ENCODE results near the gene LIMCH1.

Gene LIMCH1

DNA sequence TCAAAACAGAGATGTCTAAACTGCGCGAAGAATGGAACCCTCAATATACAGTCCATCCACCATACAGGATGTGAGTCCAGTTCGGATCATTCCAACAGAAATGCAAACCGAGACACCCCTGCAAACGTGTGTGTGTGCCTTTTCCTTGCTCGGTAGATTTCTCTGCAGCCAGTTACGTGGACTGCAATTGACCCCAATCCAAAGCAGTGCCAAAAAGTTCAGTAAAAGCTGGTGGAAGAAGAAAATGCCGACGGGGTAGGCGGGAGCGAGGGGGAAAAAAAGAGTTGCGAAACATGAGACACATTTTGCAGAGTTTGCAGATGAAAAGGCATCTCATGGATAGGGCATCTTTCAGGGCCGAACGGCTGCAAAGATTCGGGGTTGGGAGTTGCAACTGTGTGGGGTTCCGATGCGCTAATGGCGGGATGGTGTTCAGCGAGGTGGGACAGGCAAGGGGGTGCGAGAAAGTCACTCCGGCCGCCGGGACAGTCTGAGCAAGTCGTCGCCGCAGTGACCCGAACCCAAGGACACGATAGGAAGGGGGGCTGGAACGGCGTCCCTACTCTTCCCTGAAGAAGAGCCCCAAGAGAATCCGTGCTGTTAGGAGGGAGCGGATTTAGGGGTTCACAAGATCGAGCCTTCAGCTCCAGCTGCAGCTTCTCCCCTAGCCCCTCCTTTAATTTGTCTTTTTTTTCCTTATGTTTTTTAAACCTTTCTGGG is 206.8 kb downstream of the LIMCH1 start:
- DNase-seq, result no peak

DNA sequence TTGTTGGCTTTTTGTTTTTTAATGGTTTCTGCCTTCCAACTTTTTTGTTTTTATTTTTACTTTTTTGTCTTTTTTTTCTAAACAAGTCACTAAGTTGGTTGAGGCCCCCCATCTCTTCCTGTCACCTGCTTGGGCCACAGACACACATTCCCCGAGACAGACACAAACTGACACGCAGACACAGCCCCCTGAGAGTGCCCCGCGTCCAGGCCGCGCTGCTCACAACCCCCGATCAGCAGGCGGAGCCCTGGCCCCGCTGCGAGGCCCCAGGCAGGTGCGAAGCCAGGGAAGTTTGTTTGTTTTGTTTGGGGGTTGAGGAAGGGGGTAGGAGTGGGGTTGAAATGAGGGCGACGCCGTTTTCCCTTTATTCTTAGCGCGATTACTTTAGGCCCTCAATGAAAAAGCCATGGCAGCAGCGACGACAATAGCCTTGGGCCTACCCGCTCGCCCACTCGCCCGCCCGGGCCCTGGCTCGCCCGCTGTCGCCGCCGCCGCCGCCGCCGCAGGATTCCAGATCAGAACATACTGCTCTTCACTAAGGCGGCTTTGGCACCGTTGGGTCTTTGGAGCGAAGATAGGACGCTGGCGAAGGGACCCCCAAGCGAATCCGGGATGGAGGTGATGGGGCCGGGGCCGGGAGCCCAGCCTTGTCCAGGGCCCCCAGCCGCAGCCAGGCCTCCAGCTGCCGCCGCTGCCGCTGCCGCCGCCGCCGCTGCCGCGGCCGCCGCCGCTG is 207.5 kb downstream of the LIMCH1 start:
- no peak for DNase-seq

DNA sequence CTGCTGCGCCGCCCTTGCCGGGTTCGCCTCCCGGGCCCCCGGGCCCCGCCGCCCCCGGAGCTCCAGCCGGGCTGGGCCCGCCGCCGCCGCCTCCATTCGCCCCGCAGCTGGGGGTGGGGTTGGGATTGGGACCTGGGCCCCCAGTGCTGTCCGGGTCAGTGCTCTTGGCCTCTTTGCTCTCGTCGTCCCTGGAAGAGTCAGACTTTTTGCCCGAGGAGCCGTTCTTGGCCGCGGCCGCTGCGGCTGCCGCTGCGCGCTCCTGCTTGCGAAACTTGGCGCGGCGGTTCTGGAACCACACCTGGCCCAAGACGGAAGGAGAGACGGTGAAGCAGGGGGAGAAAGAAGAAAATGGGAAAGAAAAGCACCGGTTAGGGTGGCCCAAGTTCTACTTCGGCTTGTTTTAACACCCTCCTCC is 208.1 kb downstream of the LIMCH1 start:
- DNase-seq, result no peak

DNA sequence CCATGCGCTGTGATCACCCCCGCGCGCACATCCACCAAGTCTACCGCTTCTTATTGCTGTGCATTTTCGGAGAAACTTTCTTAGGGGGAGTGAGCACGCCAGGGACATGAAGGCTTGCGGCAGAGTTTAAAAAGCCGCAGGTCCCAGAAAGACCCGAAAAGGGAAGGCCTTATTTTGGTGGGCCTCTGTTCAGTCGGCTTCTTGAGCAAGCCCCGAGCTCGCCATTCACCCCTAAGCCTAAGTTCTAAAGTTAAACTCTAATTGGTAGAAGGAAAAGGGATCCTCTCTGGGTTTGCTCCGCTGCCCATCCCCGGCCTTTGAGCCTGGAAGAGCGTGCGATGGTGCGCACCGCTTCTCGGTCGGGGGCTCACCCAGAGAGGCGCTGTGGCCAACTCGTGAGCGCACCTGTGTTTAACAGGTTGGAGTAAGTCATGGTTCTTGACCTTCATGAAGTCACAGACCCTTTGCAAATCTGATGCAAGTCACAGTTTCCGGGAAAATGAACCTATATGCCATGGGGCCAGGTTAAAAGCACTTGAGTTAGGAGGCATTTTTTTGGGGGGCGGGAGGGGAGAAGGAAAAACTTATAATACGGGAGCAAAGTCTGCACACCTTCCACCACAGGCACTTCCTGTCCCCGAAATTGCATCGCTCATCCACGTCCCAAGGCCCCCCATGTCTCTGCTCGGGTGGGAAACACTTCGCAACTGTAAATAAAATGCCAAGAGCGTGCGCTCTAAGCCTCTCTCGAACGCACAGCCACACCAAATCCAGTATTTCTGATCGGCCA is 208.7 kb downstream of the LIMCH1 start:
- DNase-seq, result no peak

DNA sequence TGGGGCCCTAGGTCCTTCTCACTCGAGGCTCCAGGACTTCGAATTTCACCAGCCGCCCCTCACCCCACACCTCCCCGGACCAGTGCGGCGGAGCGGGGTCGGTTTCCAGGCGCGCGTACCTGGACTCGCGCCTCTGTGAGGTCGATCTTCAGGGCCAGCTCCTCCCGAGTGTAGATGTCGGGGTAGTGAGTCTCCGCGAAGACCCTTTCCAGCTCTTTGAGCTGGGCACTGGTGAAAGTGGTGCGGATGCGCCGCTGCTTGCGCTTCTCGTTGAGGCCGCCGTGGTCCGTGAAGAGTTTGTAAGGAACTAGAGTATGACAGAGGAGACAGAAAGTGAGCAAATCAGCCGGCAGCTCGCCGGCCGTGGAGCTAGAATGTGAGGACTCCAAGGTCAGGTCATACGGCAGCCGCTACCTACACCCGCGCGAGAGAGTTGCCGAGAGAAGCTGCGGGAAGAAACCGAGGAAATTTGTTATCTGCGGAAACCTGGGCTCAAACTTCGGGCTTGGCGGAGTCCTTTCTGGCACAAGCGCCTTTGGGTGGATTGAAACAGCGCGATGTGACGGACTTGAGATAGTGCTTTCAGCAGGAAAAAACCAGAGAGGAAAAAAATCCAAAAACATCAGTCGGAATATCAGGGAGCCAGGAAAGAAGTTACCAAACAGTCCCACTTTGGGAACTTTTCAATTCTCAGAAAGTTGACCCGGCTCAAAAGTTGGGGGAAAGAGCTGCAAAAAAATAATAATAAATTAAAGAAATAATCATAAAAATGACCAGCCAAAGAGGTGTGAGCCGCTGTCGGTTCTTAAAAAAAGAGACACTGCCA is 209.5 kb downstream of the LIMCH1 start:
- no peak for DNase-seq

DNA sequence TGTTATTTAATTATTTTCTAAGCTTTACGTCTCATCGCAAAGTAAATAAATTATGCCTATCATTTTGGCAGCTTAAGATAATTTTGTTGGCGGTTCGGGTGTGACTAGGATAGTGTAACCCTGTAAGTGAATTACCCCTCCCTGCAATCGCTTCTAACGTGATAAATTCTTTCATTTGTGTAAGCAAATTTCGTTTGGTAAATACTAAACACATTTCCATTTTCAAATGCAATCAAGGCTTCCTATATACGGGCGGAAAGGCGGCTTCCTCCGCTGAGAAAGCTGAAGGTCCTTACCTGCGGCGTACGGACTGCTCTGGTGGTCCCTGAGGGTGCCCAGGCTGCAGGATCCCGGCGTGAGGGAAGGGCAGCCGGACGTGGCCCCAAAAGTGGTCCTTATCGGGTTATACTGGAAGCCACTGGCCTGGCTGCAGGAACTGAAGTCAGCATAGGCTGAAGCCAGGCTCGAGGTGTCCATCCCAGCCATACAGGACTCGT is 210.2 kb downstream of the LIMCH1 start:
- DNase-seq, result no peak

DNA sequence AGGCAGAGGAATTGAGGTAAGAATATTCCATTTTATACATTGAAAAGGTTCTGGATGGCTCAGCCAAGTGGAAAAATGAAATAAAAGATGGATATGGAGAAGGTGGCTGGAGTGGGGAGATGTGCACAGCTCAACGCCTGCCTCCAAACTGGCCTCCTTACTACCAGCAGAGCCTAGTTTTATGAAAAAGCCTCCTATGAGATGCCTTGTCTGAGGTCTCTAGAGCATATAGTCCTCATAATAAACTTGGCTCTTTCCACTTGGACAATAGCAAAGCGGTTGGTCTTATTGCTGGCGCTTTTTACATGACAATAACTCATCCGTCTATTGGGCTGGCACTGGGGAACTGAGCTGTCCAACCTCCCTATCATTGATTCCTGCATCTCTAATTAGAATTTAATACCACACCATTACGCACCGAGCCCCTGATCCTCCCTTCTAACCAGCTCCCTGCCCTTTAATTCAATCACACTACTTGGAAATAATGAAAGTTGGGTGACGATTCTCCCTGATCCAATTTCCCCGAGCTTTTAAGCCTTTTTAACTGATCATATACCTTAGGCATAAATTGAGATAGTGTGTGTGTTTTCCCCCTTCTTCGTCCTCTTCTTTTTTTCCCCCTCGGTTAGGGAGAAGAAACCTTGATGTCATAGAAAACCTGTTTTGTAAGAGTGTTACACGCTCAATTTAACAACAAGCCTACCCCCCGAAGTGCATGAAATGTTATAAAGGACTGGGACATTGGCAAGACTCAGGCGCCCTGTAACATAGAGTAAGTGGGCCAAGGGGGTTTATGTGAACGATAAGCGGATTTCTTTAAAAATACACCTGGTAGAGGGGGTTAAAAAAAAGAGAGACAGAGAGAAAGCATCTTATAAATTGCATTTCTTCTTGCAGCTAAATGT is 210.9 kb downstream of the LIMCH1 start, which contains the start of gene PHOX2B:
Gene PHOX2B (minus strand): TSS at position 155 of the 905 bp plus-strand sequence. CDS start 115 bp downstream, at position 40.
- DNase-seq, result no peak

DNA sequence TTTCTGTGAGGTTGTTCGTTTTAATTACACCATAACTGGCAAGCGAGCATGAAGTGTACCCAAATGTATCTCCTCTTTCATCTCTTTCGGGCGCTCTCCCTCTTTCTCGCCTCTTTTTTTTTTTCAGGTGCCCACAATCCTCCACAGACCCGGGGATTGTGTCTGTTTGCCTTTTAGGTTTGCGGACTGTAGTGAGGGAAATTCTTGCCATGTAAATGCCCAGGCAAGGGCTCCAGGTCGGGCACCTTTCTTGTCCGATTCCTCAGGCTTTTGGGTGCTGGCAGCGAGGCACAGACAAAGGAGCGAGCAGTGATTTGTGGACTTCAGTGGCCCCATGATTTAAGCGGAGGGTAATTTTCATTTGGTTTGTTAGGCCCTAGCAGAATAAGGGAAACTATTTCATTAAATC is 211.7 kb downstream of the LIMCH1 start:
- no peak for DNase-seq
